HT1080 (cell line): ENCODE data around the gene PRPF19. TPM values are rescaled to one million over a fixed set of nuclear protein-coding genes. Genes with fewer than 3 reads are reported as not detected.
A peak's percentile ranks its signal among the peaks of the same experiment; 100 is the strongest.

ENCODE experiments used
- DNase-seq: peaks from one replicate; pipeline ENCODE4 v3.0.0-alpha.2; 2015; ENCODE audit warnings: low read depth
- total RNA-seq: library from RNA; depleted of rRNA; stranded (reverse); fragments of >200 nt; shearing (Covaris generic); gene quantifications from 2 replicates; pipeline ENCODE4 v1.2.3, GENCODE V29; 2014

The PRPF19 gene
- total RNA-seq, 1 experiment from 2014 or later, result 250 TPM

GRCh38 chr11:60860943-60861342 is 45.4 kb downstream of the PRPF19 start:
- DNase-seq, result no peak

GRCh38 chr11:60859616-60860250 is 46.7 kb downstream of the PRPF19 start:
- no peak for DNase-seq

- DNase-seq, result no peak
Measured at GRCh38 chr11:60858731-60859464, 47.5 kb downstream of the PRPF19 start.

GRCh38 chr11:60858236-60858635 is 48.1 kb downstream of the PRPF19 start:
- no peak for DNase-seq

- DNase-seq, result peak; percentile 69
Measured at GRCh38 chr11:60857378-60858232, 48.8 kb downstream of the PRPF19 start.

- DNase-seq, result no peak
Measured at GRCh38 chr11:60855726-60856633, 50.4 kb downstream of the PRPF19 start, which contains the start of gene PTGDR2. TSS of gene PTGDR2 (minus strand) at chr11:60855950. CDS start at chr11:60853722, 2,228 bp downstream.

- no peak for DNase-seq
Measured at GRCh38 chr11:60854847-60855725, 51.3 kb downstream of the PRPF19 start.

- DNase-seq, result no peak
Measured at GRCh38 chr11:60854140-60854846, 52.1 kb downstream of the PRPF19 start.

- DNase-seq, result no peak
Measured at GRCh38 chr11:60852982-60853950, 53.1 kb downstream of the PRPF19 start.

GRCh38 chr11:60852117-60852981 is 54.0 kb downstream of the PRPF19 start:
- no peak for DNase-seq

GRCh38 chr11:60851327-60852104 is 54.9 kb downstream of the PRPF19 start:
- no peak for DNase-seq

- no peak for DNase-seq
Measured at GRCh38 chr11:60849641-60850520, 56.5 kb downstream of the PRPF19 start.

- DNase-seq, result no peak
Measured at GRCh38 chr11:60848714-60849151, 57.7 kb downstream of the PRPF19 start.

GRCh38 chr11:60847896-60848295 is 58.5 kb downstream of the PRPF19 start:
- no peak for DNase-seq

GRCh38 chr11:60847281-60847680 is 59.1 kb downstream of the PRPF19 start:
- DNase-seq, result no peak
